Activated CD8-positive, alpha-beta T cell treated with anti-CD3 and anti-CD28 coated beads for 36 hours (primary cell): ENCODE data around the gene PLEKHA4. TPM values are rescaled to one million over a fixed set of nuclear protein-coding genes. Genes with fewer than 3 reads are reported as not detected.
"Not testable (repeated sequence)": the region's sequence is repeated elsewhere in the genome, so short reads cannot be mapped to it uniquely, and the experiment has no call there.

Experiments
- ATAC-seq: fragments of 200-7000 bp; cut with Tn5 transposase; one replicate; pipeline ENCODE4 v1.10.0; 2021; ENCODE audit warnings: mild to moderate bottlenecking, moderate library complexity
- CTCF ChIA-PET: fragments of 350-600 bp; sonication (Branson Sonifier 250); formaldehyde crosslinking; loops from one replicate; lab custom pipeline; 2021; ENCODE audit warnings: antibody characterized with exemption; lab: Charles Lee
- POLR2A ChIA-PET: fragments of 350-600 bp; sonication (Branson Sonifier 250); formaldehyde crosslinking; loops from one replicate; lab custom pipeline; 2021; ENCODE audit warnings: antibody characterized with exemption; lab: Charles Lee
- DNase-seq: peaks from one replicate; pipeline ENCODE4 v3.0.0-alpha.2; 2020
- H3K27ac Mint-ChIP-seq: one replicate; pipeline ENCODE4 v1.8.0; 2021; ENCODE audit warnings: mild to moderate bottlenecking, mixed read lengths
- H3K27me3 Mint-ChIP-seq: one replicate; pipeline ENCODE4 v1.8.0; 2021; ENCODE audit warnings: mixed read lengths
- H3K36me3 Mint-ChIP-seq: one replicate; pipeline ENCODE4 v1.8.0; 2021; ENCODE audit warnings: low read depth, mixed read lengths
- H3K4me1 Mint-ChIP-seq: one replicate; pipeline ENCODE4 v1.8.0; 2021; ENCODE audit warnings: low read depth, mixed read lengths
- H3K4me3 Mint-ChIP-seq: one replicate; pipeline ENCODE4 v1.8.0; 2021; ENCODE audit warnings: mild to moderate bottlenecking, moderate library complexity, mixed read lengths
- H3K9me3 Mint-ChIP-seq: one replicate; pipeline ENCODE4 v1.8.0; 2021; ENCODE audit warnings: mixed read lengths
- CTCF ChIP-seq: fragments of 200-600 bp; IDR thresholded peaks from one replicate; pipeline ENCODE4 v1.8.0; 2022; ENCODE audit warnings: antibody characterized with exemption, mild to moderate bottlenecking
- intact Hi-C: fragments of 100-400 bp; cut with micrococcal nuclease; formaldehyde crosslinking; loops from one replicate; pipeline ENCODE4 v1.10.0; 2022
- total RNA-seq, 2 experiments: library from RNA; stranded (reverse); gene quantifications; one replicate each; pipeline ENCODE4 v1.2.3, GENCODE V29; 2021

PLEKHA4 gene
- total RNA-seq, 2 experiments from 2014 or later, result 9.4 to 9.7 TPM

- Mint-ChIP-seq H3K36me3 (peaks cover 12% of the 10 kb centered on the region), H3K27ac (no peak overlapping the region), H3K4me3 (no peak overlapping the region), H3K9me3 (no peaks in the 10 kb centered on the region), H3K4me1 (peaks cover 29% of the 10 kb centered on the region), H3K27me3 (peaks cover 13% of the 10 kb centered on the region)
- ChIA-PET CTCF (interaction anchor here (1.4 to 2.1 kb wide), 2 partner anchors 96 kb away, joined by 5 to 6 read pairs; partner anchors contain the start of genes GYS1 and RUVBL2), POLR2A (interaction anchor here (1.2 to 2.1 kb wide), 3 partner anchors 16 to 69 kb away, joined by 3 to 10 read pairs (median 8); partner anchors contain the start of gene FTL)
- DNase-seq, result no peak
- TF ChIP-seq CTCF, result no peak
- intact Hi-C loops, result no loop called here
- ATAC-seq, result no peak
Measured at GRCh38 chr19:48897181-48897580, 28.8 kb upstream of the PLEKHA4 start.

- intact Hi-C loops, result no loop called here
- peak; percentile 68 for ATAC-seq
- peak overlapping the region; percentile 34 for H3K27ac Mint-ChIP-seq
Measured at GRCh38 chr19:48896191-48896720, 27.8 kb upstream of the PLEKHA4 start.

GRCh38 chr19:48895226-48895625 lies 26.8 kb upstream of the PLEKHA4 start:
- intact Hi-C loops, result no loop called here
- Mint-ChIP-seq H3K27me3 (peaks cover 20% of the 10 kb centered on the region), H3K4me1 (peaks cover 19% of the 10 kb centered on the region), H3K36me3 (no peaks in the 10 kb centered on the region), H3K27ac (no peak overlapping the region), H3K4me3 (peak overlapping the region; percentile 59), H3K9me3 (no peaks in the 10 kb centered on the region)
- POLR2A ChIA-PET, result interaction anchor here (0.5 to 1.8 kb wide), 5 partner anchors 15 to 79 kb away, joined by 3 to 8 read pairs (median 4); partner anchors contain the start of gene FTL
- CTCF ChIA-PET, result interaction anchor here (1.1 to 2.3 kb wide), 3 partner anchors 53 to 98 kb away, joined by 3 to 7 read pairs (median 6); partner anchors contain the start of genes GYS1 and RUVBL2
- DNase-seq (no peak), ATAC-seq (no peak)
- TF ChIP-seq CTCF, result no peak

More at GRCh38 chr19:48896191-48896720, 27.8 kb upstream of the PLEKHA4 start:
- CTCF ChIA-PET, result interaction anchor here (1.2 to 2.3 kb wide), 3 partner anchors 20 to 97 kb away, joined by 4 to 7 read pairs (median 6); partner anchors contain the start of genes GYS1 and RUVBL2
- no peaks in the 10 kb centered on the region for H3K9me3 Mint-ChIP-seq
- peaks cover 17% of the 10 kb centered on the region for H3K27me3 Mint-ChIP-seq
- H3K36me3 Mint-ChIP-seq, result peaks cover 6% of the 10 kb centered on the region
- peaks cover 24% of the 10 kb centered on the region for H3K4me1 Mint-ChIP-seq
- peak; percentile 86 for DNase-seq
- POLR2A ChIA-PET, result interaction anchor here (1.0 to 2.1 kb wide), 5 partner anchors 15 to 70 kb away, joined by 3 to 10 read pairs (median 4); partner anchors contain the start of gene FTL
- TF ChIP-seq CTCF, result no peak
- H3K4me3 Mint-ChIP-seq, result peak overlapping the region; percentile 59

- no peak for TF ChIP-seq CTCF
- intact Hi-C loops, result no loop called here
- ATAC-seq, result no peak
- Mint-ChIP-seq H3K27me3 (peaks cover 15% of the 10 kb centered on the region), H3K4me3 (no peak overlapping the region), H3K36me3 (no peaks in the 10 kb centered on the region), H3K9me3 (no peaks in the 10 kb centered on the region), H3K4me1 (peaks cover 5% of the 10 kb centered on the region), H3K27ac (no peak overlapping the region)
- DNase-seq, result no peak
- CTCF ChIA-PET, result no interaction called here
- POLR2A ChIA-PET, result interaction anchor here (0.7 kb wide), 1 partner anchor 89 kb away, joined by 3 read pairs; no protein-coding TSS in a partner anchor
Measured at GRCh38 chr19:48890551-48890950, 22.1 kb upstream of the PLEKHA4 start.

- H3K4me1 Mint-ChIP-seq, H3K36me3 Mint-ChIP-seq, H3K27ac Mint-ChIP-seq, DNase-seq, ATAC-seq, POLR2A ChIA-PET, intact Hi-C loops, H3K27me3 Mint-ChIP-seq, H3K9me3 Mint-ChIP-seq, H3K4me3 Mint-ChIP-seq: not testable (repeated sequence)
- CTCF ChIA-PET, result interaction anchor here (0.6 kb wide), 1 partner anchor 74 kb away, joined by 3 read pairs; no protein-coding TSS in a partner anchor
Measured at GRCh38 chr19:48889496-48889895, 21.1 kb upstream of the PLEKHA4 start.
